Activated CD8-positive, alpha-beta memory T cell treated with anti-CD3 and anti-CD28 coated beads, Interleukin-2, amount 50 U/mL, for 24 hours (primary cell): ENCODE measurements around the gene FXYD1.

Source experiments
- DNase-seq: peaks from one replicate; pipeline ENCODE4 v3.0.0-alpha.2; 2020; ENCODE audit errors: extremely low read depth

Gene FXYD1

GRCh38 chr19:35162471-35163326, 24.1 kb downstream of the FXYD1 start:
- no peak for DNase-seq

GRCh38 chr19:35164418-35164817, 25.8 kb downstream of the FXYD1 start:
- no peak for DNase-seq

DNA sequence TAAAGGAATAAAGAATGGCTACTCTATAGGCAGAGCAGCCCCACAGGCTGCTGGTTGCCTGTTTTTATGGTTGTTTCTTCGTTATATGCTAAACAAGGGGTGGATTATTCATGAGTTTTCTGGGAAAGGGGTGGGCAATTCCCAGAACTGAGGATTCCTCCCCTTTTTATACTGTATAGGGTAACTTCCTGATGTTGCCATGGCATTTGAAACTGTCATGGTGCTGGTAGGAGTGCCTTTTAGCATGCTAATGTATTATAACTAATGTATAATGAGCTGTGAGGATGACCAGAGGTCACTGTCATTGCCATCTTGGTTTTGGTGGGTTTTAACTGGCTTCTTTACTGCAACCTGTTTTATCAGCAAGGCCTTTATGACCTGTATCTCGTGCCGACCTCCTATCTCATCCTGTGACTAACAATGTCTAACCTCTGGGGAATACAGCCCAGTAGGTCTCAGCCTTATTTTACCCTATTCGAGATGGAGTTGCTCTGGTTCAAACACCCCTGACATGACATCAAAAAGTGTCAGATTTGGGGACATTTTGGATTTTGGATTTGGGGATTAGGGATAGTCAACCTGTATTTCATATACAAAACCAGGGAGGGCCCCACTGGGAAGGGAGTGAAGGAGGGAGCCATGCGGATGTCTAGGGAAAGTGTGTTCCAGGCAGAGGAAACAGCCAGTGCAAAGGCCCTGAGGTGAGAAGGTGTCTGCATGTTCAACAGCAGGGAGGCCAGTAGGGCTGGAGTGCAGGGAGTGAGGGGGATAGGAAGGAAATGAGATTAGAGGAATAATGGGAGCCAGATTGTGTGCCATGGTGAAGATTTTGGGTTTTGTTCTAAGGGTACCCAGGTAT, 26.8 kb downstream of the FXYD1 start:
- DNase-seq = no peak

GRCh38 chr19:35166100-35167063, 27.8 kb downstream of the FXYD1 start:
- DNase-seq = no peak

- DNase-seq = no peak
These were observed 28.9 kb downstream of the FXYD1 start for GRCh38 chr19:35167251-35168119.

DNA sequence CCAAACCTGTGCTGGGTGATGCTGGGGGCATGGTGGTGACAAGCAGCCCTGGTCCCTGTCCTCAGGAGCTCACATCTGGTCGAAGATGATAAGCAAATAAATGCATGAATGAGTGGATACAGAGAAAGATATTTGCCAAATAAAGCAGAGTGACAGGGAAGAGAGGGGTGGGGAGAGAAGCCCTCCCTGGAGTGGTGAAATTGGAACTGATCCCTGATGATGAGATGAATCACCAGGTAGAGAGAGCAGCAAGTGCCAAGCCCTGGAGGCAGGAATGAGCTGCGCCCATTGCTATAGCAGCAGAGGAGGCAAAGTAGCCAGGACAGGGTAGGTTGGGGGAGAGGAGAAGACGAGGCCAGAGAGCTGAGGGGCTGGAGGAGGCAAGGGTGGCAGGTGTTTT, 29.6 kb downstream of the FXYD1 start:
- no peak for DNase-seq

DNA sequence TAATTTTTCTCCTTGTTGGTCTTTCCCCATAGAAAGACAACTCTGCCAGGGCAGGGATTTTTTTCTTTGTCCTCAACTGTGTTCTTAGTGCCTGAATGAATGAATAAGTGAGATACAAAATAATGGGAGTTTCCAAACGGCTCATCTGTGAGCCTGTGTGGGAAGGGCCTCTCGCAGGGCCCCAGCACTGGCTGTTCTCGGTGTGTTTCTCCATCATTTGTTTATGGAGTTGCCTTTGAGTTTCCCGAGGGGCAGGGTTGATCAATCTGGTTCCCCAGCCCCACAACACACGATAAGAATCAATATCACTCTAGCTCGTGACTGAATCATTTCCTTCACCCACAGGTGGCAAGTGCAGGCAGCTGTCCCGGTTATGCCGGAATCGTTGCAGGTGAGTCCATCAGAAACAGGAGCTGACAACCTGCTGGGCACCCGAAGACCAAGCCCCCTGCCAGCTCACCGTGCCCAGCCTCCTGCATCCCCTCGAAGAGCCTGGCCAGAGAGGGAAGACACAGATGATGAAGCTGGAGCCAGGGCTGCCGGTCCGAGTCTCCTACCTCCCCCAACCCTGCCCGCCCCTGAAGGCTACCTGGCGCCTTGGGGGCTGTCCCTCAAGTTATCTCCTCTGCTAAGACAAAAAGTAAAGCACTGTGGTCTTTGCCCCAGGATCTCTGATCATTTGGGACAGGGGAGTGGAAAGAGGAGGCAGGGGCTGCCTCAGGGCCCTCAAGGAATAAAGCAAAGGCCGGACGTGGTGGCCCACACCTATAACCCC, 30.8 kb downstream of the FXYD1 start:
- DNase-seq = no peak

DNA sequence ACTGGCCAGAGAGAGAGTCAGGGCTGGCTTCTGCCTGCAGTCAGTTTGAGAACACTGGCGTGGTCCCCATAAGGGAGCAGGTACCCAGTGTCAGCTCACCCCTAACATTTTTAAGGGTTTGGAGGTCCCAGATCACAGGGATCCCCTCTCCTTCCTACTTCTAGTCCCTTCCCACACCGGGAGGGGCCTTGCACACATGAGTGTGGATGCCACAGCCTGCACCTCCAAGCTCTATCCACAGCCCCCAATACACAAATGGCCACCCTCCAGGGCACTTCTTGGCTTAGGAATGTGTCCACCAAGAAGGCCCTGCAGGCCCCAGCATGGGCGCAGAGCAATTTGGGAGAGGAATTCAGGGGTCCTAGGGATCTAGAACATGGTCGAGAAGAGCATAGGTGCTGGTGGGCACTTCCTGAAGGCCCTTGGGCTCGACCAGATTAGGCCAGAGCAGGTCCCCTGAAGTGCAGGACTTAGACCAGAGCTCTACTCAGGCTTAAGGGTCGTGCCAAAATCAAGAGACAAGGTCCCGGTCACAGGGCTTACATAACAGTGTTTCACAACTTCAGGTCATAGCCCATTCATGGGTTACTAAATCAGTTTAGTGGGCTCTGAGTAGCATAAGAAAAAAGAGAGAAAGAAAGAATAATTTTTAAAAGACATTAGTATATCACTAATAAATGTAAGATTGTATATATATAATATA, 31.9 kb downstream of the FXYD1 start:
- no peak for DNase-seq

- DNase-seq = no peak
These were observed 33.1 kb downstream of the FXYD1 start for GRCh38 chr19:35171730-35172129.

DNA sequence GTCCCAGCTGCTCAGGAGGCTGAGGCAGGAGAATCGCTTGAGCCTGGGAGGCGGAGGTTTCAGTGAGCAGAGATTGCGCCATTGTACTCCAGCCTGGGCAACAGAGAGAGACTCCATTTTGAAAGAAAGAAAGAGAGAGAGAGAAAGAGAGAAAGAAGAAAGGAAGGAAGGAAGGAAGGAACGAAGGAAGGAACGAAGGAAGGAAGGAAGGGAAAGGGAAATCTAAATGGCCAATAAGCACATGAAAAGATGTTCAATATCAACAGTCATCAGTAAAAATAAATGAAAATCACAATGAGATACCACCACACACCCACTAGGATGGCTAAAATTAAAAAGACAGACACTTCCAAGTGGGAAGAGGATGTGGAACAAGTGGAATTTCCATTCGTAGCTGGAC, 35.6 kb downstream of the FXYD1 start:
- no peak for DNase-seq

DNA sequence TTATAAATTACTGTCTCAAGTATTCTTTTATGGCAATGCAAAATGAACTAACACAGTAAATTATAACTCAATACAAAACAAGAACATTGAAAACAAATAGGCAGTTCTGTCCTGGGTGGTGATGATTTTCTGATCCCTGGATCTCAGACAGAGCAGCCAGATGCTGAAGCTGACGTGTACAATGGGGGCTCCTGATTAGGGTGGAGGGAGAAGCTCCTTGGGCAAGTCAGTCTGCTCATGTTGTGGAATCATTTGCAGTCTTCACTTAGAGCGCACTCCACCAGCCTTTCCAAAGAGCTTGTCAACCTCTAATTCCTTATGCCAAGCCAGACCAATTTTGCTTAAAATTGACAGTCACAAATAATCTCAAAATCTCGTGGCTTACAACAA, 37.6 kb downstream of the FXYD1 start:
- DNase-seq = no peak

DNA sequence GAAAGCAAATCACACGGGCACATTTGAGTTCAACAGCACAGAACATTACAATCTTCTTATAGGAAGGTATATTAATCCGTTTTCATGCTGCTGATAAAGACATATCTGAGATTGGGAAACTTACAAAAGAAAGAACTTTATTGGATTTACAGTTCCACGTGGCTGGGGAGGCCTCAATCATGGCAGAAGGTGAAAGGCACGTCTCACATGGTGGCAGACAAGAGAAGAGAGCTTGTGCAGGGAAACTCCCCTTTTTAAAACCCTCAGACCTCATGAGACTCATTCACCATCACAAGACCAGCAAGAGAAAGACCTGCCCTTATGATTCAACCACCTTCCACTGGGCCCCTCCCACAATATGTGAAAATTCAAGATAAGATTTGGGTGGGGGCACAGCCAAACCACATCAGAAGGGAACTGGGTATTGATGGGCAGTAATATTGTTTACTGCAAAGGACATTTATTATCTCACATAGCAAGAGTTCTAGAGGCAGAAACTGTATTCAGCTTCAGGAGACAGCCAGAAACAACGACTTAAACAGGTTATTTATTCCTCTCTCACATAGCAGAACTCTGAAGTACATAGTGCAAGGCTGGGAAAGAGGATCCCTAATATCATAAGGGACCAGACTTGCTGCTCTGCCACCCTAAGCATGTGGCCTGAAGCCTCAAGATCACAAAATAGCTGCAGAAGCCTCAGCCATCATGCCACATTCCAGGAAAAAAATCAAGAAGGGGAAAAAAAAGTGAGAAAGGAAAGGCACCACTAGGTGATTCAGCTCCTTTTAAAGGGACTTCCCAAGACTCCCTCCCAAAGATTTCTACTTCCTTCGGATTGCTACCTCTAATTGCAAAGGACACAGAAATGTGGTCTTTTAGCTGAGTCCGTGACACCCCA, 39.0 kb downstream of the FXYD1 start:
- DNase-seq = no peak

DNA sequence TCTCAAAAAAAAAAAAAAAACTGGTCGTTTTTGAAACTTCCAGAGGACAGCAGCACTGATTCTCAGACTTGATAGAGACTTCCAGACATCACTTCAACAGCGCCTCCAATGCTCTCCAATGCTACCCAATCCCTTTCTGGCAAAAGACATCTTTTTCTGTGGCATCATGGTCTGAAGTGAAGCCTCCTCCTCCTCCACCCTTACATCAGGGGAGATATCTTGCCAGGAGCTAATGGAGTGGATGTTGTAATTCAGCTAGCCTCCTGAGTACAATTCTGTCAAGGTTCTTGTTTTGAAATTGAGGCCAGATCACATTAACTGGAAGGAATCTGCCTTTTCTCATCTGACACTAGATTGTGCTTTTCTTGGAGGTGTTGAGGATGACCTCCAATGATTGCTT, 40.1 kb downstream of the FXYD1 start:
- no peak for DNase-seq

GRCh38 chr19:35179830-35180229, 41.2 kb downstream of the FXYD1 start:
- DNase-seq = no peak

DNA sequence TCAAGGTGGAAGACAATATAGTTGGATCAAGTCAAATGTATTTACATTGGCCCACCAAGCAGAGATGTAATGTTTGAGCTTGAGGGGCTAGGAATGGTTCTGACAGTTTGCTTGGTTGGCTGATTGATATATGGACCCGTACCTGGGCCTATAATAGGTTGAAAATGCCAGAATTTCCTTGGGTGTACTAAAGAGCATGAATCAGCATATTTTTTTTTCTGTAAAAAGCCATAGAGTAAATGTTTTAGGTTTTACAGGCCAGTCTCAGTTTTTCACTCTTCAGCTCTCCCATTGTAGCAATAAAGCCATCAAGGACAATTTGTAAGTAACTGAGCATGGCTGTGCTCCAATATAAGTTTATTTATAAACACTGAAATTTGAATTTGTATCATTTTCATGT, 42.8 kb downstream of the FXYD1 start:
- no peak for DNase-seq

DNA sequence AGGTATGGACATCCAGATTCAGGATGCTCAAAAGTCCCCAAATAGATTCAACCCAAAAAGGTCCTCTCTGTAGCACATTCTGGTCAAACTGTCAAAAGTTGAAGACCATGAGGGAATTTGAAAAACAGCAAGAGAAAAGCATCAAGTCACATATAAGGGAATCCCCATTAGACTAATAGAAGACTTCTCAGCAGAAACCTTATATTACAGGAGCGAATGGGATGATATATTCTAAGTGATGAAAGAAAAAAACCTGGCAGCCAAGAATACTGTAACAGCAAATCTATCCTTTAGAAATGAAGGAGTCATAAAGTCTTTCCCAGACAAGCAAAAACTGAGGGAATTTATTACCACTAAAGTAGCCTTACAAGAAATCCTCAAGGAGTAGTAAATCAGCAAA, 45.6 kb downstream of the FXYD1 start:
- no peak for DNase-seq

DNA sequence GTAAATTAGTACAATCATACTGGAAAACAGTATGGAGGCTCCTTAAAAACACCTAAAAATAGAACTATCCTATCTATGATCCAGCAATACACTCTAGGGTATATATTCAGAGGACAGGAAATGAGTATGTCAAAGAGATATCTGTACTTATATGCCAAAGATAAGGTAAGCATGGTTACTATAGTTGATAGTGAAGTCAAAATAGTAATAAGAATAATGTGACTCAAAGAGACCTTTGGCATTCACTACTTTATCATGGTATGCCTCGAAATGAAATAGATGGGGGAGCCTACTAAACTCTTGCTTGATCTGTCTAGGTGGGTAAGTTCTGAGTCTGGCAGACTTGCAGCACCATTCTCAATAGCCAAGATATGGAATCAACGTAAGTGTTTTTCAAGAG, 46.3 kb downstream of the FXYD1 start:
- DNase-seq = no peak
